Fibroblast of lung (primary cell): ENCODE results near the gene ZNF366. TPM values are rescaled to one million over a fixed set of nuclear protein-coding genes. Genes with fewer than 3 reads are reported as not detected.

ENCODE experiments used
- DNase-seq, 2 donors: peaks; one replicate each; pipeline versions ENCODE4 v3.0.0 to v3.0.0-alpha.2; 2010; ENCODE audit warnings: low read depth in 2 of 2
- H2AFZ ChIP-seq: 2 replicates; pipeline ENCODE4 v1.5.1; 2012; ENCODE audit warnings: low read length, control low read depth, inconsistent platforms
- H3K27ac ChIP-seq: 2 replicates; pipeline ENCODE4 v1.5.1; 2011; ENCODE audit warnings: low read length, control low read depth; ENCODE audit not compliant: insufficient read depth
- H3K27me3 ChIP-seq: 2 replicates; pipeline ENCODE4 v1.5.1; 2011; ENCODE audit warnings: mild to moderate bottlenecking, low read length; ENCODE audit not compliant: control insufficient read depth, insufficient read depth
- H3K36me3 ChIP-seq: 2 replicates; pipeline ENCODE4 v1.5.1; 2011; ENCODE audit warnings: low read length; ENCODE audit not compliant: control insufficient read depth, insufficient read depth
- H3K4me1 ChIP-seq: 2 replicates; pipeline ENCODE4 v1.5.1; 2011; ENCODE audit warnings: low read length; ENCODE audit not compliant: control insufficient read depth, insufficient read depth; ENCODE audit errors: extremely low read depth
- H3K4me2 ChIP-seq: 2 replicates; pipeline ENCODE4 v1.5.1; 2011; ENCODE audit warnings: low read length, control low read depth; ENCODE audit not compliant: insufficient read depth; ENCODE audit errors: extremely low read depth
- H3K4me3 ChIP-seq, 4 experiments: fragments of 200-600 bp in 1 of 4; sonication (generic) in 1 of 4; replicated peaks in 1 of 4; 2 replicates each; pipeline ENCODE4 v1.5.1; 2011 to 2016; ENCODE audit warnings: low read length in 4 of 4, low read depth in 3 of 4, mild to moderate bottlenecking in 3 of 4, control low read depth in 2 of 4, inconsistent platforms in 1 of 4, mixed read lengths in 1 of 4; ENCODE audit not compliant: insufficient read depth in 1 of 4; ENCODE audit errors: control extremely low read depth in 1 of 4
- H3K79me2 ChIP-seq: 2 replicates; pipeline ENCODE4 v1.5.1; 2012; ENCODE audit warnings: mild to moderate bottlenecking, low read length, inconsistent platforms; ENCODE audit not compliant: control insufficient read depth, insufficient read depth
- H3K9ac ChIP-seq: 2 replicates; pipeline ENCODE4 v1.5.1; 2011; ENCODE audit warnings: mild to moderate bottlenecking, low read length, control low read depth; ENCODE audit not compliant: insufficient read depth
- H3K9me3 ChIP-seq: 2 replicates; pipeline ENCODE4 v1.5.1; 2012; ENCODE audit warnings: low read depth, low read length; ENCODE audit not compliant: control insufficient read depth, insufficient read depth
- H4K20me1 ChIP-seq: 2 replicates; pipeline ENCODE4 v1.5.1; 2011; ENCODE audit warnings: low read length; ENCODE audit not compliant: control insufficient read depth, insufficient read depth; ENCODE audit errors: extremely low read depth
- EZH2 ChIP-seq: IDR thresholded peaks from 2 replicates; pipeline ENCODE4 v1.5.1; 2012; ENCODE audit warnings: low read length, control low read depth, mild to moderate bottlenecking; ENCODE audit errors: missing control alignments
- polyA plus RNA-seq, 2 donors: library from polyadenylated mRNA; depleted of rRNA in 1 of 2; stranded (reverse) in 1 of 2; unstranded in 1 of 2; fragments of >200 nt; gene quantifications; 2 replicates each; pipeline ENCODE4 v1.2.1, GENCODE V29; 2011 to 2012; ENCODE audit warnings: missing spikeins in 1 of 2
- total RNA-seq: library from RNA; depleted of rRNA; stranded (reverse); fragments of >200 nt; gene quantifications from 2 replicates; pipeline ENCODE4 v1.2.1, GENCODE V29; 2014
- TF ChIP-seq, protein P1 (sequence below), 2 donors: IDR thresholded peaks in 1 of 2; conservative IDR thresholded peaks in 1 of 2; 1 replicate in 1 of 2; 2 replicates in 1 of 2; pipeline ENCODE4 v1.5.1; 2011 to 2012; ENCODE audit warnings: low read length in 2 of 2, control low read depth in 1 of 2, inconsistent platforms in 1 of 2, low read depth in 1 of 2, mild to moderate bottlenecking in 1 of 2

ZNF366 gene
- total and polyA plus RNA-seq, 2 donors (not counting 1 experiment from before 2014, with no cell fraction given), result not detected

DNA sequence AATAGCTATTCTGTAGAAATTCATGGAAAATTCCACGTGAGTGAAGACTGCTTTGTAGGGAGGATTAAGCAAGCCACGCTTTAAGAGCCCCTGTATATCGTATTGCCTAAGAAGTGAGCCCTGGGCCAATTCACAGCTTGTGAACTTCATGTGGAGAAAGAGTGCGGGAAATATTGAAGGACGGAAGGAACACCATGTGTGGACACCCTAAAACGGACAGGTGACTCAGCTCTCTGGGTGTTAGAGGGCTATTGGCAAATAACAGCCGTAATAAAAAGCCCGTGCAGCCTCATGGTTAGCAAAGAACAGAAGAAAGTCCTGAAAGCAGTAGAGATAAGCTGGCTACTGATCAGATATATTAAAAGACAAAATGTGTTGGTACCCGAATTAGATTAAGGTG, 26.4 kb downstream of the ZNF366 start:
- Histone ChIP-seq H3K36me3 (no peaks in the 10 kb centered on the region), H3K9ac (no peak overlapping the region), H3K27ac (no peak overlapping the region), H3K4me1 (no peaks in the 10 kb centered on the region), H2AFZ (no peak overlapping the region), H3K4me2 (no peak overlapping the region), H3K4me3 (no peak overlapping the region), H3K9me3 (no peaks in the 10 kb centered on the region), H4K20me1 (no peaks in the 10 kb centered on the region), H3K79me2 (no peaks in the 10 kb centered on the region), H3K27me3 (no peaks in the 10 kb centered on the region)
- TF ChIP-seq, protein P1, sequence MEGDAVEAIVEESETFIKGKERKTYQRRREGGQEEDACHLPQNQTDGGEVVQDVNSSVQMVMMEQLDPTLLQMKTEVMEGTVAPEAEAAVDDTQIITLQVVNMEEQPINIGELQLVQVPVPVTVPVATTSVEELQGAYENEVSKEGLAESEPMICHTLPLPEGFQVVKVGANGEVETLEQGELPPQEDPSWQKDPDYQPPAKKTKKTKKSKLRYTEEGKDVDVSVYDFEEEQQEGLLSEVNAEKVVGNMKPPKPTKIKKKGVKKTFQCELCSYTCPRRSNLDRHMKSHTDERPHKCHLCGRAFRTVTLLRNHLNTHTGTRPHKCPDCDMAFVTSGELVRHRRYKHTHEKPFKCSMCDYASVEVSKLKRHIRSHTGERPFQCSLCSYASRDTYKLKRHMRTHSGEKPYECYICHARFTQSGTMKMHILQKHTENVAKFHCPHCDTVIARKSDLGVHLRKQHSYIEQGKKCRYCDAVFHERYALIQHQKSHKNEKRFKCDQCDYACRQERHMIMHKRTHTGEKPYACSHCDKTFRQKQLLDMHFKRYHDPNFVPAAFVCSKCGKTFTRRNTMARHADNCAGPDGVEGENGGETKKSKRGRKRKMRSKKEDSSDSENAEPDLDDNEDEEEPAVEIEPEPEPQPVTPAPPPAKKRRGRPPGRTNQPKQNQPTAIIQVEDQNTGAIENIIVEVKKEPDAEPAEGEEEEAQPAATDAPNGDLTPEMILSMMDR (conservative IDR thresholded peaks at IDR 0.05 in 1 of 2, IDR thresholded peaks at IDR 0.05 in 1 of 2; ENCODE audit: low read depth in 1 of 2, low read length in 2 of 2), result no peak
- no peak for TF ChIP-seq EZH2
- no peak for DNase-seq

DNA sequence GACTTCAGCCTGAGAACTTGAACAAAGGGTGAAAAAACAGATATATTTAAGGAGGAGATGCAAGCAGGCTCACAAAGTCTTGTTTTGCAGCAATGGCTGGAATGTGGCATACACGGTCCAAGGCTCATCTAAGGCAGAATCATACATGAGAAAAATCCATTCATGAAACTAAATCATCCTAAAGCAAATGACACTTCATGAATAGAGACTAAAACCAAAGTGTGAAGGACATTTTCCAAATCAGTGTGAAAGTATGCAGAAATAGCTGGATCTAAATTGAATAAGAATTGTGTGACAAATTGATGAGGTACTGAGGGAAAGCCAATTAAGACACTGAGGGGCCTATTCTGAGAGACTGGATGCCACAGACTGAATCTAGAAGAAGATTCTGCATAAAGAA, 27.3 kb downstream of the ZNF366 start:
- H3K4me3 ChIP-seq, result no peak overlapping the region
- no peak overlapping the region for H3K9ac ChIP-seq
- no peak overlapping the region for H3K27ac ChIP-seq
- DNase-seq, result no peak
- no peaks in the 10 kb centered on the region for H3K4me1 ChIP-seq
- H3K4me2 ChIP-seq, result no peak overlapping the region
- no peaks in the 10 kb centered on the region for H4K20me1 ChIP-seq
- no peaks in the 10 kb centered on the region for H3K9me3 ChIP-seq
- H3K36me3 ChIP-seq, result no peaks in the 10 kb centered on the region
- H3K79me2 ChIP-seq, result no peaks in the 10 kb centered on the region
- H2AFZ ChIP-seq, result no peak overlapping the region
- no peak for TF ChIP-seq EZH2
- TF ChIP-seq, protein P1 (conservative IDR thresholded peaks at IDR 0.05 in 1 of 2, IDR thresholded peaks at IDR 0.05 in 1 of 2; ENCODE audit: low read depth in 1 of 2, low read length in 2 of 2), result no peak
- H3K27me3 ChIP-seq, result no peaks in the 10 kb centered on the region

DNA sequence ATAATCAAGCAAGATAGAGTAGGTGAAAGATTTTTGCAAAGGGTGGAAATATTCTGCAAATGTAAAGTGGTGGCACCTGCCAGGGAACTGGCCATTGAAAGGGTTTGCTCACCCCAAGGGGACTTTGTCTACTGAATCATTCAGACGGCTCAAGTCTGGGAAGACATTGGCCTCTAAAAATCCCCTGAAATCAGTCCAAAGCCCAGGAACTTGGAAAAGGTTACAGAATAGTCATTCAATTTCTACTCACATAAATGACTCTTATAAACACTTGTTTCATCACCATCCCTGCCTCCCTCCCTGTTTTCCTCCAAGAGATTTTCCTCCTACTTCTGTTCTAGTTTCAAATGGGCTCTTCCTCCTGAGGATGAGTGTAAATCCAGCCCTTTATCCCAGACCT, 28.5 kb downstream of the ZNF366 start:
- Histone ChIP-seq H3K9me3 (no peaks in the 10 kb centered on the region), H2AFZ (no peak overlapping the region), H3K4me1 (no peaks in the 10 kb centered on the region), H3K36me3 (no peaks in the 10 kb centered on the region), H3K27me3 (no peaks in the 10 kb centered on the region), H3K27ac (no peak overlapping the region), H3K9ac (no peak overlapping the region), H3K79me2 (no peaks in the 10 kb centered on the region), H3K4me3 (no peak overlapping the region), H3K4me2 (no peak overlapping the region), H4K20me1 (no peaks in the 10 kb centered on the region)
- TF ChIP-seq, protein P1 (conservative IDR thresholded peaks at IDR 0.05 in 1 of 2, IDR thresholded peaks at IDR 0.05 in 1 of 2; ENCODE audit: low read depth in 1 of 2, low read length in 2 of 2), result no peak
- TF ChIP-seq EZH2, result no peak
- peak; percentile 28 to 36 for DNase-seq
